Sigmoid colon (tissue), 7 donors: ENCODE data around the gene TTF1. TPM values are rescaled to one million over a fixed set of nuclear protein-coding genes. Genes with fewer than 3 reads are reported as not detected.

ENCODE experiments used
- DNase-seq: peaks from one replicate; pipeline ENCODE4 v3.0.0-alpha.2; 2019
- H3K27ac ChIP-seq, 4 donors: fragments of 200-600 bp; sonication (generic); one replicate each; pipeline ENCODE4 v1.5.1; 2016 to 2019; ENCODE audit warnings: mild to moderate bottlenecking in 1 of 4
- H3K27me3 ChIP-seq, 3 donors: fragments of 200-600 bp; sonication (generic); one replicate each; pipeline ENCODE4 v1.5.1; 2019; ENCODE audit warnings: mild to moderate bottlenecking in 1 of 3
- H3K36me3 ChIP-seq, 4 donors: fragments of 200-600 bp; sonication (generic); one replicate each; pipeline ENCODE4 v1.5.1; 2016 to 2019
- H3K4me1 ChIP-seq, 4 donors: fragments of 200-600 bp; sonication (generic); one replicate each; pipeline ENCODE4 v1.5.1; 2017 to 2019
- H3K4me3 ChIP-seq, 4 donors: fragments of 200-600 bp; sonication (generic); one replicate each; pipeline ENCODE4 v1.5.1; 2017 to 2019; ENCODE audit warnings: mild to moderate bottlenecking in 2 of 4, moderate library complexity in 1 of 4
- H3K9me3 ChIP-seq, 4 donors: fragments of 200-600 bp in 3 of 4; sonication (generic) in 3 of 4; one replicate each; pipeline versions ENCODE4 v1.5.1 to v1.6.1; 2013 to 2019
- CTCF ChIP-seq, 4 experiments: fragments of 450-650 bp in 3 of 4; fragments of 200-600 bp in 1 of 4; IDR thresholded peaks; one replicate each; pipeline ENCODE4 v1.5.1; 2016 to 2019; ENCODE audit warnings: antibody characterized with exemption in 4 of 4, mild to moderate bottlenecking in 3 of 4, moderate library complexity in 2 of 4
- EP300 ChIP-seq, 4 donors: sonication (generic); formaldehyde crosslinking; IDR thresholded peaks; one replicate each; pipeline ENCODE4 v1.6.1; 2017; ENCODE audit warnings: antibody characterized with exemption in 4 of 4
- POLR2A ChIP-seq, 2 donors: fragments of 450-650 bp; IDR thresholded peaks; one replicate each; pipeline ENCODE4 v1.6.1; 2016; ENCODE audit warnings: antibody characterized with exemption in 2 of 2, mild to moderate bottlenecking in 2 of 2, moderate library complexity in 2 of 2
- POLR2AphosphoS5 ChIP-seq, 4 donors: sonication (generic); formaldehyde crosslinking; IDR thresholded peaks; one replicate each; pipeline ENCODE4 v1.6.1; 2017; ENCODE audit warnings: antibody characterized with exemption in 4 of 4
- WGBS, 2 donors: extraction: QIAGEN DNeasy Blood & Tissue Kit; methylation state at CpG; one replicate each; pipeline ENCODE4 v1.1.7; 2013; 5-methylcytosine and 5-hydroxymethylcytosine counted together
- intact Hi-C: fragments of 100-400 bp; cut with DNase I; formaldehyde crosslinking; loops from one replicate; pipeline ENCODE4 v1.15.1; 2023
- polyA plus RNA-seq, 3 donors: library from polyadenylated mRNA; stranded (reverse); fragments of 200-250 nt; gene quantifications; one replicate each; pipeline ENCODE4 v1.2.3, GENCODE V29; 2013
- total RNA-seq, 4 donors: library from RNA; depleted of rRNA; stranded (reverse); fragments of >200 nt; gene quantifications; one replicate each; pipeline ENCODE4 v1.1.0, GENCODE V29; 2016
- donor health status: healthy with polysubstance abuse.
- donor health status: Bipolar disorder and iron deficiency.
- donor health status: healthy.

TTF1 gene
- total and polyA plus RNA-seq, 7 donors = 6.6 to 20.9 (median 14.6) TPM

- no peaks in the 10 kb centered on the region for H3K9me3 ChIP-seq
- H3K27ac ChIP-seq = no peak overlapping the region
- no peak overlapping the region for H3K4me3 ChIP-seq
- no peak for DNase-seq
- H3K36me3 ChIP-seq = peaks cover 0 to 2% (median 0%) of the 10 kb centered on the region in 4 donors
- 60 to 85% methylated on average over 8 of the region's 8 CpGs for WGBS, 2 donors
- TF ChIP-seq POLR2AphosphoS5 (IDR thresholded peaks at IDR 0.05) (no peak), POLR2A (IDR thresholded peaks at IDR 0.05) (no peak), EP300 (IDR thresholded peaks at IDR 0.05) (no peak), CTCF (IDR thresholded peaks at IDR 0.05) (no peak)
- intact Hi-C loops = no loop called here
- peaks cover 21 to 45% (median 41%) of the 10 kb centered on the region in 3 donors for H3K27me3 ChIP-seq
- peaks cover 0 to 38% (median 35%) of the 10 kb centered on the region in 4 donors for H3K4me1 ChIP-seq
These were observed 1.9 kb upstream of the TTF1 start for GRCh38 chr9:132408521-132408920.

- TF ChIP-seq POLR2AphosphoS5 (IDR thresholded peaks at IDR 0.05) (no peak), EP300 (IDR thresholded peaks at IDR 0.05) (no peak), POLR2A (IDR thresholded peaks at IDR 0.05) (no peak), CTCF (IDR thresholded peaks at IDR 0.05) (no peak)
- peak overlapping the region in 1 of 4 donors; percentile 54 for H3K27ac ChIP-seq
- WGBS, 2 donors = 91 to 93% methylated on average over 2 of the region's 2 CpGs
- H3K4me1 ChIP-seq = peaks cover 0 to 38% (median 35%) of the 10 kb centered on the region in 4 donors
- peaks cover 0 to 12% (median 0%) of the 10 kb centered on the region in 4 donors for H3K36me3 ChIP-seq
- DNase-seq = no peak
- intact Hi-C loops = loop anchor here (2.0 kb wide), 1 partner anchor 52 kb away; the partner anchor contains the start of gene SETX
- peak overlapping the region; percentile 64 to 78 (median 70) for H3K4me3 ChIP-seq
- H3K9me3 ChIP-seq = no peaks in the 10 kb centered on the region
- H3K27me3 ChIP-seq = peaks cover 19 to 32% (median 29%) of the 10 kb centered on the region in 3 donors
These were observed 556 bp upstream of the TTF1 start for GRCh38 chr9:132407196-132407595.

- H3K27ac ChIP-seq = no peak overlapping the region
- DNase-seq = no peak
- intact Hi-C loops = no loop called here
- 41 to 75% methylated on average over 9 of the region's 9 CpGs for WGBS, 2 donors
- no peaks in the 10 kb centered on the region for H3K9me3 ChIP-seq
- peaks cover 0 to 17% (median 14%) of the 10 kb centered on the region in 4 donors for H3K4me1 ChIP-seq
- no peak overlapping the region for H3K4me3 ChIP-seq
- H3K36me3 ChIP-seq = peaks cover 0 to 39% (median 8%) of the 10 kb centered on the region in 4 donors
- H3K27me3 ChIP-seq = peaks cover 0 to 3% (median under 1%) of the 10 kb centered on the region in 3 donors
- TF ChIP-seq POLR2AphosphoS5 (IDR thresholded peaks at IDR 0.05) (no peak), EP300 (IDR thresholded peaks at IDR 0.05) (no peak), CTCF (IDR thresholded peaks at IDR 0.05) (no peak), POLR2A (IDR thresholded peaks at IDR 0.05) (no peak)
These were observed 2.3 kb downstream of the TTF1 start for GRCh38 chr9:132404228-132404881.

- no peaks in the 10 kb centered on the region for H3K27me3 ChIP-seq
- no peak for DNase-seq
- H3K4me3 ChIP-seq = no peak overlapping the region
- H3K36me3 ChIP-seq = peaks cover 5 to 64% (median 27%) of the 10 kb centered on the region in 4 donors
- TF ChIP-seq POLR2AphosphoS5 (IDR thresholded peaks at IDR 0.05) (no peak), CTCF (IDR thresholded peaks at IDR 0.05) (no peak), POLR2A (IDR thresholded peaks at IDR 0.05) (no peak), EP300 (IDR thresholded peaks at IDR 0.05) (no peak)
- intact Hi-C loops = no loop called here
- H3K9me3 ChIP-seq = no peaks in the 10 kb centered on the region
- 92 to 97% methylated on average over 4 of the region's 4 CpGs for WGBS, 2 donors
- peaks cover 0 to 11% (median 10%) of the 10 kb centered on the region in 4 donors for H3K4me1 ChIP-seq
- no peak overlapping the region for H3K27ac ChIP-seq
These were observed 4.8 kb downstream of the TTF1 start for GRCh38 chr9:132401824-132402223.
